HepG2 (cell line): ENCODE data around the gene IPO9. TPM values are rescaled to one million over a fixed set of nuclear protein-coding genes. Genes with fewer than 3 reads are reported as not detected.

Experiments used
- CENPT ChIP-seq: sonication (generic); formaldehyde crosslinking; IDR thresholded peaks from 2 replicates; pipeline ENCODE4 v1.8.0; 2022; ENCODE audit warnings: low read depth, mild to moderate bottlenecking, moderate library complexity, missing genetic modification reagents
- FOXO1 ChIP-seq: sonication (generic); formaldehyde crosslinking; IDR thresholded peaks from 2 replicates; pipeline ENCODE4 v1.4.0; 2020; ENCODE audit warnings: missing genetic modification reagents
- HDAC2 ChIP-seq: sonication (generic); formaldehyde crosslinking; IDR thresholded peaks from 2 replicates; pipeline ENCODE4 v1.4.0; 2020; ENCODE audit warnings: missing genetic modification reagents
- HOXA3 ChIP-seq: sonication (generic); formaldehyde crosslinking; IDR thresholded peaks from 2 replicates; pipeline ENCODE4 v1.5.0; 2020; ENCODE audit warnings: missing genetic modification reagents
- KLF11 ChIP-seq: IDR thresholded peaks from 2 replicates; pipeline ENCODE4 v1.6.1; 2016; ENCODE audit warnings: missing compliant biosample characterization
- MIER3 ChIP-seq: IDR thresholded peaks from 2 replicates; pipeline ENCODE4 v1.6.1; 2016; ENCODE audit warnings: missing compliant biosample characterization, borderline replicate concordance
- RFX5 ChIP-seq: IDR thresholded peaks from 2 replicates; pipeline ENCODE4 v1.6.1; 2011; ENCODE audit warnings: low read depth, low read length, improper control_type of control experiment
- SOX6 ChIP-seq, 2 experiments: fragments of 450-650 bp in 1 of 2; sonication (generic) in 1 of 2; formaldehyde crosslinking in 1 of 2; IDR thresholded peaks; 2 replicates each; pipeline versions ENCODE4 v1.4.0 to v1.6.1; 2017 to 2020; ENCODE audit warnings: antibody characterized with exemption in 1 of 2, mild to moderate bottlenecking in 1 of 2, missing genetic modification reagents in 1 of 2
- ZMYM4 ChIP-seq: sonication (generic); formaldehyde crosslinking; IDR thresholded peaks from 2 replicates; pipeline ENCODE4 v1.8.1; 2023; ENCODE audit warnings: mild to moderate bottlenecking, missing genetic modification reagents
- ZNF263 ChIP-seq: sonication (generic); formaldehyde crosslinking; IDR thresholded peaks from 2 replicates; pipeline ENCODE4 v1.4.0; 2020; ENCODE audit warnings: missing genetic modification reagents
- ZNF670 ChIP-seq: sonication (generic); formaldehyde crosslinking; IDR thresholded peaks from 2 replicates; pipeline ENCODE4 v1.8.0; 2022; ENCODE audit warnings: mild to moderate bottlenecking, missing genetic modification reagents, borderline replicate concordance
- ZNF768 ChIP-seq: sonication (generic); formaldehyde crosslinking; IDR thresholded peaks from 2 replicates; pipeline ENCODE4 v1.4.0; 2020; ENCODE audit warnings: missing genetic modification reagents
- ZNF781 ChIP-seq: sonication (generic); formaldehyde crosslinking; IDR thresholded peaks from 2 replicates; pipeline ENCODE4 v1.5.1; 2020; ENCODE audit warnings: borderline replicate concordance, mild to moderate bottlenecking, missing genetic modification reagents; ENCODE audit errors: not compliant biosample characterization
- ZZZ3 ChIP-seq: sonication (generic); formaldehyde crosslinking; IDR thresholded peaks from 2 replicates; pipeline ENCODE4 v1.4.0; 2020; ENCODE audit warnings: missing genetic modification reagents, mild to moderate bottlenecking, borderline replicate concordance
- polyA plus RNA-seq, 8 experiments: library from polyadenylated mRNA; depleted of rRNA in 3 of 8; stranded (reverse) in 7 of 8; unstranded in 1 of 8; fragments of >200 nt; fragmentation: Illumina TruSeq in 4 of 8; extraction: Trizol in 4 of 8; gene quantifications; 2 replicates each; pipeline versions ENCODE4 v1.2.1 to v1.2.3, GENCODE V29; 2011 to 2016; ENCODE audit warnings: low read depth in 4 of 8, missing spikeins in 1 of 8, mixed read lengths in 1 of 8; ENCODE audit not compliant: insufficient read depth in 1 of 8
- total RNA-seq, 5 experiments: library from RNA; depleted of rRNA; stranded (reverse); fragments of >200 nt; fragmentation: Illumina TruSeq; extraction: Trizol; gene quantifications; 2 replicates each; pipeline ENCODE4 v1.2.3, GENCODE V29; 2016; ENCODE audit warnings: low read depth in 1 of 5
- TF ChIP-seq, protein P1 (sequence below): sonication (generic); formaldehyde crosslinking; IDR thresholded peaks from 2 replicates; pipeline ENCODE4 v1.5.0; 2020; ENCODE audit warnings: mild to moderate bottlenecking, missing genetic modification reagents, moderate library complexity
- TF ChIP-seq, protein P2 (sequence below): IDR thresholded peaks from 2 replicates; pipeline ENCODE4 v1.6.1; 2012; ENCODE audit warnings: low read depth, low read length, improper control_type of control experiment
- TF ChIP-seq, protein P3 (sequence below): conservative IDR thresholded peaks from 2 replicates; pipeline ENCODE4 v1.6.1; 2018; ENCODE audit warnings: missing genetic modification reagents
- TF ChIP-seq, protein P4 (sequence below): sonication (generic); formaldehyde crosslinking; IDR thresholded peaks from 2 replicates; pipeline ENCODE4 v1.5.0; 2020; ENCODE audit warnings: missing genetic modification reagents
- TF ChIP-seq, protein P5 (sequence below): sonication (generic); formaldehyde crosslinking; IDR thresholded peaks from 2 replicates; pipeline ENCODE4 v1.9.0; 2021; ENCODE audit warnings: missing genetic modification reagents, mild to moderate bottlenecking, borderline replicate concordance
- TF ChIP-seq, protein P6 (sequence below): sonication (generic); formaldehyde crosslinking; IDR thresholded peaks from 2 replicates; pipeline ENCODE4 v1.5.0; 2020; ENCODE audit warnings: mild to moderate bottlenecking, missing genetic modification reagents

IPO9 gene
- total and polyA plus RNA-seq, 2 of the 13 experiments (the other 11 are each of a cell fraction or from before 2014, with no cell fraction given) = 31.0 to 34.8 TPM

DNA sequence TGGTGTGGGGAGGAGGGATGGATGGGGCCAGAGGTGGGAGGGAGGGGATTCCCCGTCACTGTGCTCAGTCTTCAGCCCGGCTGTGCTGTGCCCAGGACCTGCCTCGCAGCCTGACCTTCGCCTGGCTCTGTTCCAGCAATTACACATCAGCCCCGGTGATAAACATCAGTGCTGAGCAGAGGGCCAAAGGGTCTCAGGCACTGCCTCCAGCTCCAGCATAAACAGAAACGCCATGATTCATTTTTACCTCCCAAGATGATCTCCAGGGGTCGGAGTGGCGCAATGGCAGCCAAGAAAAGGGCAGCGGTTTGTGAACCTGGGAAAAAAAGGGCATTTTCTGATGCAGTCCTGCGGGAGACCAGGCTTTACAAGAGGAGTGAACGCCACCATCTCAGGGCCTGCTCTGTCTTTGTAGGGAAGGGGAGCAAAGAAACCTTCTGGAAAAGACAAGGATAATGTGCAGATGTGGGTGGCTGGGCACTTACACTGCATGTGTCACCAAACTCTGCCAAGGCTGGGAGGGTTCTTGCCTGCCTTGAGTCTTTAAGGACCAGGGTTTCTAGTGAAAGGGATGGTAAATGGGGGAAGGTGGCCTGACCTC is 87.8 kb downstream of the IPO9 start (continued):
- TF ChIP-seq MIER3 (CRISPR knock-in tag) = no peak
- no peak for TF ChIP-seq RFX5
- TF ChIP-seq, protein P1, sequence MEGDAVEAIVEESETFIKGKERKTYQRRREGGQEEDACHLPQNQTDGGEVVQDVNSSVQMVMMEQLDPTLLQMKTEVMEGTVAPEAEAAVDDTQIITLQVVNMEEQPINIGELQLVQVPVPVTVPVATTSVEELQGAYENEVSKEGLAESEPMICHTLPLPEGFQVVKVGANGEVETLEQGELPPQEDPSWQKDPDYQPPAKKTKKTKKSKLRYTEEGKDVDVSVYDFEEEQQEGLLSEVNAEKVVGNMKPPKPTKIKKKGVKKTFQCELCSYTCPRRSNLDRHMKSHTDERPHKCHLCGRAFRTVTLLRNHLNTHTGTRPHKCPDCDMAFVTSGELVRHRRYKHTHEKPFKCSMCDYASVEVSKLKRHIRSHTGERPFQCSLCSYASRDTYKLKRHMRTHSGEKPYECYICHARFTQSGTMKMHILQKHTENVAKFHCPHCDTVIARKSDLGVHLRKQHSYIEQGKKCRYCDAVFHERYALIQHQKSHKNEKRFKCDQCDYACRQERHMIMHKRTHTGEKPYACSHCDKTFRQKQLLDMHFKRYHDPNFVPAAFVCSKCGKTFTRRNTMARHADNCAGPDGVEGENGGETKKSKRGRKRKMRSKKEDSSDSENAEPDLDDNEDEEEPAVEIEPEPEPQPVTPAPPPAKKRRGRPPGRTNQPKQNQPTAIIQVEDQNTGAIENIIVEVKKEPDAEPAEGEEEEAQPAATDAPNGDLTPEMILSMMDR (CRISPR knock-in tag) = 0 out of 2 replicates have a peak, but pooled peaks have one; percentile 5
- TF ChIP-seq HOXA3 (CRISPR knock-in tag) = 0 out of 2 replicates have a peak, but pooled peaks have one; percentile 13
- TF ChIP-seq, protein P2, sequence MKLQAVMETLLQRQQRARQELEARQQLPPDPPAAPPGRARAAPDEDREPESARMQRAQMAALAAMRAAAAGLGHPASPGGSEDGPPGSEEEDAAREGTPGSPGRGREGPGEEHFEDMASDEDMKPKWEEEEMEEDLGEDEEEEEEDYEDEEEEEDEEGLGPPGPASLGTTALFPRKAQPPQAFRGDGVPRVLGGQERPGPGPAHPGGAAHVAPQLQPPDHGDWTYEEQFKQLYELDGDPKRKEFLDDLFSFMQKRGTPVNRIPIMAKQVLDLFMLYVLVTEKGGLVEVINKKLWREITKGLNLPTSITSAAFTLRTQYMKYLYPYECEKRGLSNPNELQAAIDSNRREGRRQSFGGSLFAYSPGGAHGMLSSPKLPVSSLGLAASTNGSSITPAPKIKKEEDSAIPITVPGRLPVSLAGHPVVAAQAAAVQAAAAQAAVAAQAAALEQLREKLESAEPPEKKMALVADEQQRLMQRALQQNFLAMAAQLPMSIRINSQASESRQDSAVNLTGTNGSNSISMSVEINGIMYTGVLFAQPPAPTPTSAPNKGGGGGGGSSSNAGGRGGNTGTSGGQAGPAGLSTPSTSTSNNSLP = no peak
- TF ChIP-seq, protein P3, sequence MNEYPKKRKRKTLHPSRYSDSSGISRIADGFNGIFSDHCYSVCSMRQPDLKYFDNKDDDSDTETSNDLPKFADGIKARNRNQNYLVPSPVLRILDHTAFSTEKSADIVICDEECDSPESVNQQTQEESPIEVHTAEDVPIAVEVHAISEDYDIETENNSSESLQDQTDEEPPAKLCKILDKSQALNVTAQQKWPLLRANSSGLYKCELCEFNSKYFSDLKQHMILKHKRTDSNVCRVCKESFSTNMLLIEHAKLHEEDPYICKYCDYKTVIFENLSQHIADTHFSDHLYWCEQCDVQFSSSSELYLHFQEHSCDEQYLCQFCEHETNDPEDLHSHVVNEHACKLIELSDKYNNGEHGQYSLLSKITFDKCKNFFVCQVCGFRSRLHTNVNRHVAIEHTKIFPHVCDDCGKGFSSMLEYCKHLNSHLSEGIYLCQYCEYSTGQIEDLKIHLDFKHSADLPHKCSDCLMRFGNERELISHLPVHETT (CRISPR knock-in tag) = no peak
- TF ChIP-seq FOXO1 = 0 out of 2 replicates have a peak, but pooled peaks have one; percentile 30
- no peak for TF ChIP-seq ZMYM4
- TF ChIP-seq KLF11 (CRISPR knock-in tag) = no peak
- TF ChIP-seq CENPT = no peak
- peak; percentile 87; the same call in 1 of the 2 replicates for TF ChIP-seq ZNF768
- TF ChIP-seq ZNF670 = no peak
- TF ChIP-seq, protein P4, sequence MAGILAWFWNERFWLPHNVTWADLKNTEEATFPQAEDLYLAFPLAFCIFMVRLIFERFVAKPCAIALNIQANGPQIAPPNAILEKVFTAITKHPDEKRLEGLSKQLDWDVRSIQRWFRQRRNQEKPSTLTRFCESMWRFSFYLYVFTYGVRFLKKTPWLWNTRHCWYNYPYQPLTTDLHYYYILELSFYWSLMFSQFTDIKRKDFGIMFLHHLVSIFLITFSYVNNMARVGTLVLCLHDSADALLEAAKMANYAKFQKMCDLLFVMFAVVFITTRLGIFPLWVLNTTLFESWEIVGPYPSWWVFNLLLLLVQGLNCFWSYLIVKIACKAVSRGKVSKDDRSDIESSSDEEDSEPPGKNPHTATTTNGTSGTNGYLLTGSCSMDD (CRISPR knock-in tag) = no peak
- TF ChIP-seq, protein P5, sequence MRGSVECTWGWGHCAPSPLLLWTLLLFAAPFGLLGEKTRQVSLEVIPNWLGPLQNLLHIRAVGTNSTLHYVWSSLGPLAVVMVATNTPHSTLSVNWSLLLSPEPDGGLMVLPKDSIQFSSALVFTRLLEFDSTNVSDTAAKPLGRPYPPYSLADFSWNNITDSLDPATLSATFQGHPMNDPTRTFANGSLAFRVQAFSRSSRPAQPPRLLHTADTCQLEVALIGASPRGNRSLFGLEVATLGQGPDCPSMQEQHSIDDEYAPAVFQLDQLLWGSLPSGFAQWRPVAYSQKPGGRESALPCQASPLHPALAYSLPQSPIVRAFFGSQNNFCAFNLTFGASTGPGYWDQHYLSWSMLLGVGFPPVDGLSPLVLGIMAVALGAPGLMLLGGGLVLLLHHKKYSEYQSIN (CRISPR knock-in tag) = no peak
- TF ChIP-seq ZNF263 (CRISPR knock-in tag) = peak; percentile 90
- TF ChIP-seq, protein P6, sequence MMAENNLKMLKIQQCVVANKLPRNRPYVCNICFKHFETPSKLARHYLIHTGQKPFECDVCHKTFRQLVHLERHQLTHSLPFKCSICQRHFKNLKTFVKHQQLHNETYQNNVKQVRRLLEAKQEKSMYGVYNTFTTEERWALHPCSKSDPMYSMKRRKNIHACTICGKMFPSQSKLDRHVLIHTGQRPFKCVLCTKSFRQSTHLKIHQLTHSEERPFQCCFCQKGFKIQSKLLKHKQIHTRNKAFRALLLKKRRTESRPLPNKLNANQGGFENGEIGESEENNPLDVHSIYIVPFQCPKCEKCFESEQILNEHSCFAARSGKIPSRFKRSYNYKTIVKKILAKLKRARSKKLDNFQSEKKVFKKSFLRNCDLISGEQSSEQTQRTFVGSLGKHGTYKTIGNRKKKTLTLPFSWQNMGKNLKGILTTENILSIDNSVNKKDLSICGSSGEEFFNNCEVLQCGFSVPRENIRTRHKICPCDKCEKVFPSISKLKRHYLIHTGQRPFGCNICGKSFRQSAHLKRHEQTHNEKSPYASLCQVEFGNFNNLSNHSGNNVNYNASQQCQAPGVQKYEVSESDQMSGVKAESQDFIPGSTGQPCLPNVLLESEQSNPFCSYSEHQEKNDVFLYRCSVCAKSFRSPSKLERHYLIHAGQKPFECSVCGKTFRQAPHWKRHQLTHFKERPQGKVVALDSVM (CRISPR knock-in tag) = no peak
- TF ChIP-seq ZZZ3 (CRISPR knock-in tag) = no peak
- no peak for TF ChIP-seq SOX6 (IDR thresholded peaks at IDR 0.05)
- 0 out of 2 replicates have a peak, but pooled peaks have one; percentile 10 for TF ChIP-seq SOX6 (CRISPR knock-in tag; IDR thresholded peaks at IDR 0.05)
- no peak for TF ChIP-seq ZNF781 (CRISPR knock-in tag)
- TF ChIP-seq HDAC2 = no peak
